ENCODE results near the gene AURKA.

- TF ChIP-seq CTCF (conservative IDR thresholded peaks at IDR 0.05; ENCODE audit: low read length) = no peak
- TF ChIP-seq EZH2phosphoT487 (IDR thresholded peaks at IDR 0.05; ENCODE audit: borderline replicate concordance) = no peak
Measured at GRCh38 chr20:56358600-56359211, 33.3 kb downstream of the AURKA start, which contains the start of gene FAM210B.

Data from Loucy (cell line).